ENCODE data around the gene ZBTB7C.
"Not testable (repeated sequence)": the region's sequence is repeated elsewhere in the genome, so short reads cannot be mapped to it uniquely, and the experiment has no call there.

Gene ZBTB7C

DNA sequence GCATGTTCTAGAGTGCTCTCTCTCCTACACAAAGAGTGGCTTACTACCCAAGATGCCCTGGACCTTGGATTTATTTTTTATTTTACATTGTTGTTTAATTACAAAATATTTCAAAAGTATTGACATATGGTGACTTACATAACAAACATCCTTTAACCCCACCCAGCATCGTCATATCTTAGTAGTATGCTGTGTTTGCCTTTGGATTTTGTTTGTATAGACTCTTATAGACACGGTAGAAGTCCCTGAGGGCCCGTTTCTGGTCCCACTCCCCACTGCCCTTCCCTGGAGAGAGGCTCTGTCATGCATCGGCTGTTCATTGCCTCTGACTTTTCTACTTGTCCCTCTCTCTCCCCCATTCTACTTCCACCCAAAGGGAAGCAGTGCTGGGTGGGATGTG lies 112.0 kb downstream of the ZBTB7C start:
- no peak for DNase-seq (ENCODE audit: low read depth in 2 of 2)

DNA sequence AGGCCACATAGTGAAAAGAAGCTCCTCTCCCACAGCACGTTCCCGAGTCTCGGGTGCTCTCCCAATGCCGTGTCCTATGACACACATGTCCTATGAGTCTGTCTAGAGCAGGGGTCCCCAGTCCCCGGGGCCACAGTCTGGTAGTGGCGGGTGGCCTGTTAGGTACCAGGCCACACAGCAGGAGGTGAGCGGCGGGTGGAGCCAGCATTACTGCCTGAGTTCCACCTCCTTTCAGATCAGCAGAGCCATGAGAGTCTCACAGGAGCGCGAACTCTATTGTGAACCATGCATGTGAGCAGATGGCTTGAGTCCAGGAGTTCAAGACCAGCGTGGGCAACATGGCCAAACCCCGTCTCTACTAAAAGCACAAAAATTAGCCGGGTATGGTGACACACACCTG lies 112.6 kb downstream of the ZBTB7C start:
- no peak for DNase-seq (ENCODE audit: low read depth in 2 of 2)

DNA sequence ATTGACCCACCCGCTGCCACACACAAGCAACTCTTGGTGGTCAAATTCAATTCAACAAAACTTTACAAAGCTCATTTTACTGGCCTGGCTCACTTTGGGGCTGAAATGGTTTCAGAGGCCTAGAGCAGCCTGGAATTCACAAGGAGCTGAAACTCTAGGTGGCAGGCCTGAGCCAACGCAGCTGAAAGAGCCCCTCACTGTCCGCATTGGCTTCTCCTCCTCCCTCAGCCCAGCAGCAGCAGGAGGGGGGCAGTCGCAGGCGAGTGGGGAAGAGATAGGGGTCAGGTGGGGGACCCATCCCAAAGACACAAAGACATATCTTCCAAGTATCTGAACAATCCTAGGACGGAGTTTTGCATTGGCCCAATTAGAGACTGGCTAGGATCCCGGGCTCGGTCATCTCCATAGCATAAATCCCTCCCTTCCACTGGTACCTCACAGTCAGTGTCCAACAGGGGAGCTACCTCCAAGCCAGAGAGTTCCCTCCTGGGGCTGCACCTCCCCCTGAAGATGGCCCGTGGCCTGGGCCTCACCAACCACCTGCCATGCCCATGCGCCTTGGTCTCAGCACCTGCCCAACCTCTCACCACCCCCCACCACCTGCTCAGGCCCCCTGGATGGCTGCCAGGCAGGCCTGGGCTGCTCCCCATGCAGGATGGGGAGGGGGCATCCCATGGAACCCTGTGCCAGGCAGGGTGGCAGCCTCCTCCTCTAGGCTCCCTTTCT lies 113.4 kb downstream of the ZBTB7C start:
- DNase-seq (ENCODE audit: low read depth in 2 of 2), result no peak

DNA sequence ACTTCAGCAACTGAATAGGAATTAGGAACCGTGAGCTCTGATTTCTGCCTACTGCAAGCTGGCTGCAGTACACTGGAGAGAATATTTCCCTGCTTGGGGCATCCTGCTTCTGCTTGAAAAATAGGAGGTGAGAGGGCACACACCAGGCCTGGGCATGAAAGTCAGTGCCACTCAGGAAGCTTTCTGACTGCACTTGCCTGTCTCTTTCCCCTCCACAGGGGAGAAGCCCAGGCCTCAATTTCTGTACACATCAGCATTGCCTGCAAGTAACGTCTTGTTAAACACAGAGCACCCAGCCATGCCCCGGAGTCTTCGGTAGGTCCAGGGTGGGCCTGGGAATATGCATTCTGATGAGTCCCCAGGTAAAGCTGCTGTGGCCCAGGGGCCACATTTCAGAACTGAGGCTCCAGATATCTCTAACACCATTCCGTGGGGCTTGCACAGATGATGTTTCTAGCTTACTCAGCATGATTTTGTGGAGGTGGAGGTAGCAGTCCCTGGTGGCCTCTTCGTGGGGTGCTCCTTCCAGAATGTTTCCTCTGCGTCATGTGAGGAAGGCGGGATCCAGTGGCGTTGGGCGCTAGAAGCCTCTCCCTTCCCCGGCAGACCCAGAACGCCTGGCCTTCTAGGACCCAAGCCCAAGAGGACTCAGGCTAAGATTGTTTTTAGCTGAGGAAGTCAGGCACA lies 114.1 kb downstream of the ZBTB7C start:
- no peak for DNase-seq (ENCODE audit: low read depth in 2 of 2)

- DNase-seq (ENCODE audit: low read depth in 2 of 2), result no peak
Measured at GRCh38 chr18:48293954-48294898, 115.0 kb downstream of the ZBTB7C start.

DNA sequence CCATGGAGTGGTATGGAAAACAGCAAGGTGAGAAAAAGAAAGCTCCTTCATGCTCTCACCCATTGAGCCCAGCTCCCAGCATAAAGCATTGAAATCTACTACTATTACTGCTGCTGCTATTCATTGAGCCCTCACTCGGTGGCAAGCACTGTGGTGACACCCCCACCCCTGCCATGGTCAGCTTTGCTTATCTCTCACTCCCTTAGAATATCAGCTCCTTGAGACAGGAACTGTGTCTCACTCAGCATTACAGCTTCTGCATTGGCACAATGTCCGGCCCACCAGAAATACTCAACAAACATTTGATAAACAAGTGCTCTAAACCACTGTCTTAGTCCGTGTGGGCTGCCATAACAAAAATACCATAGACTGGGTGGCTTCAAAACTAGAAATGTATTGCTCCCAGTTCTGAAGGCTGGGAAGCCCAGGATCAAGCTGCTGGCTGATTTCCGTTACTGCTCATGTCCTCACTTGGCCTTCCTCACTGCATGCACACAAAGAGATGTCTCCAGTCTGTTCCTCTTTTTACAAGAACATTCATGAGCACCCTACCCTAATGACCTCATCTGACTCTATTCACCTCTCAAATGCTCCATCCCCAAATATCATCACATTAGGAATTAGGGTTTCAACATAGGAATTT lies 116.3 kb downstream of the ZBTB7C start:
- DNase-seq (ENCODE audit: low read depth in 2 of 2), result no peak

DNA sequence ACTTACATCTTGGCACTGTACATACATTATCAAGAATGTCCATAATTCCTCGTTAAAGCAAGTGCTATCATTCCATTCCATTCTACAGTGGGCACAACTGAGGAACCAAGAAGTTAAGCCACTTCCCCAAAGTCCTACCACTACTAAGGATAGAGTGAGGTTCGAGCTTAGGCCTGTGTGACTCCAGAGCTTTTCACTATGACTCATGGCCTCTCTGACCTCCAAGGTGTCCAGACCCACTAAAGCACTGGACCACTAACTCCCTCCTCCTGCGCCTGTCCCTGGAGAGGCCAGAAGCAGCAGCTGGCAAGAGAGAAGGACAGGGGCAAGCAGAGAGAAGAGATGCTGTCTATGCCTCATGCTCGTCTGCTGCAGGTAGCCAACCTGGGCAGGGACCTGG lies 117.0 kb downstream of the ZBTB7C start:
- DNase-seq (ENCODE audit: low read depth in 2 of 2), result no peak

DNA sequence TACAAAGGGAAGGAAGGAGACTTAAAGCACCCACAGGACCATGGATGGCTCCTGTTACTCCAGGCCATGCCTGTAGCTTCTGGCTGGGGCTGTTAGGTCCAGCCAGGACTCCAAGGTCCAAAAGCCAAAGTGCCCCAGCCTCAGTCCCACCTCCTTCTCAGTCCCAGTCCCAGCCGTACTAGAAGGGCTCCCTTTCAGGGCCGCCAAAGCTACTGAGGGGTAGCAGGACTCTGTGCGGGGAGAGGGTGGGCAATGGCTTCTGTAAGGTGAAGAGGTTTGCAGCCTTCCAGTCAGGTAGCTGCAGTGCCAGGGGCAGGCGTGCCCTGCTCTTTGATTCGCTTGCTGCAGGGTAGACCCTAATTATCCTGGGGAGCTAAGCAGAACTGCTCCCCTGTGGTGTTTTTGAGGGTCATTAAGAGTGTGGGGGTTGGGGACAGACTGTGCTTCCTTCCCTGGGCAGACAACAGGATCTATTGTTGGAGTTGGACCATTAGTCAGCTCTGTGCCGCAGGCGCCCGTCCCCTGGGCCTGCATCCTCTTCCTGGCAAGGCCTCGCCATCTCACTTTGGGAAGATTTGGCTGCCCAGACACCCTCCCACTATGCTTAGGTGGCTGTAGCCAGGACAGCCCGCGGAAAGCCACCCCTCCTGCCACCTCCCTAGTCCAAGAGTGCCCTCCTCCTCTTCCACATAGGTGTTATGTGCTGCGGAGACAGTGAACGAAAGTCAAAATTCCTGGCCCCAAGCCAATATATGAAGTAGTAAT lies 118.8 kb downstream of the ZBTB7C start:
- DNase-seq (ENCODE audit: low read depth in 2 of 2), result no peak

- no peak for DNase-seq (ENCODE audit: low read depth in 2 of 2)
Measured at GRCh38 chr18:48284743-48285142, 124.4 kb downstream of the ZBTB7C start.

DNA sequence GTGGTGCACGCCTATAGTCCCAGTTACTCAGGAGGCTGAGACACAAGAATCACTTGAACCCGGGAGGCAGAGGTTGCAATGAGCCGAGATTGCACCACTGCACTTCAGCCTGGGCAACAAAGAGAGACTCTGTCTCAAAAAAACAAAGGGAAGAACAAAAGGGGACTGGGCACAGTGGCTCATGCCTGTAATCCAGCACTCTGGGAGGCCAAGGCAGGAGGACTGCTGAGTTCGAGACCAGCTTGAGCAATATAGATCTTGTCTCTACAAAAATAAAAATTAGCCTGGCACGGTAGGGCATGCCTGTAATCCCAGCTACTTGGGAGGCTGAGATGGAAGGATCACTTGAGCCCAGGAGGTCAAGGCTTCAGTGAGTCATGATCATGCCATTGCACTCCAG lies 125.2 kb downstream of the ZBTB7C start:
- not testable (repeated sequence) for DNase-seq (ENCODE audit: low read depth in 2 of 2)

DNA sequence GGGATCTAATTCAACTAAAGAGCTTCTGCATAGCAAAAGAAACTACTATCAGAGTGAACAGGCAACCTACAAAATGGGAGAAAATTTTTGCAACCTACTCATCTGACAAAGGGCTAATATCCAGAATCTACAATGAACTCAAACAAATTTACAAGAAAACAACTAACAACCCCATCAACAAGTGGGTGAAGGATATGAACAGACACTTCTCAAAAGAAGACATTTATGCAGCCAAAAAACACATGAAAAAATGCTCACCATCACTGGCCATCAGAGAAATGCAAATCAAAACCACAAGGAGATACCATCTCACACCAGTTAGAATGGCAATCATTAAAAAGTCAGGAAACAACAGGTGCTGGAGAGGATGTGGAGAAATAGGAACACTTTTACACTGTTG lies 127.7 kb downstream of the ZBTB7C start:
- DNase-seq (ENCODE audit: low read depth in 2 of 2), result not testable (repeated sequence)

DNA sequence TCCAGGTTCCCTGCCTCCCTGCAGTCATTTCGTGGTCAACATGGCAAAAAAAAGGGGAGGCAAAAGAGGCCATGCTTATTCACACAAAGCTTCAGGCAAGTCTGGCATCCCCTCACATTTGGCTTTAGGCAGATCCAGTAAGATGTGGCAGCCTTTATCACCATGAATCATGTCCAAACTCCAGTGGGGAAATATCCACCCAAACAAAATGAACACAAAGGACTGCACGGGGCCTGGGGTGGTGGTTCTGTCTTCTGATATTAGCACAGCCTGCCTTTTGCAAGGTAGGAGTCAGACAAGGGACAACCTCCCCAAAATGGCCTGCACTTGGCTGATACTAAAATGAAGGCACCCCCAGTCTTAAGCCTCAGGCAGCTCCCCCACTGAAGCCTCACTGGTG lies 129.9 kb downstream of the ZBTB7C start:
- DNase-seq (ENCODE audit: low read depth in 2 of 2), result no peak

DNA sequence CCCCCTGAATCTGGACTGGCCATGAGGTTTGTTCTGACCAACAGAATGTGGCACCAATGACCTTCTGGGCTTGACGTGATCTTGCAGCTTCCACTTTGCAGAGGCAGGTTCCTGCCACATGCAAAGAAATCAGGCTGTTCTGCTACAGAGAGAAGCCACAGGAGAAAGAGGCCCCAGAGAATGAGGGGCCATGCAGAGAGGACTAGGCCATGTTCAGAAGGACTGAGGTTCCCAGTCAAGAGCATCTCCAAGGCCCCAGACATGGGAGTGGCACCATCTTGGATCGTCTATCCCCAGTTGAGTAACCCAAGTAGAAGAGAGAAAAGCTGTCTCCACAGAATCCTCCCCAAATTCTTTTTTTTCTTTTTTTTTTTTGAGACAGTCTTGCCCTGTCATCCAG lies 131.1 kb downstream of the ZBTB7C start:
- DNase-seq (ENCODE audit: low read depth in 2 of 2), result no peak

DNA sequence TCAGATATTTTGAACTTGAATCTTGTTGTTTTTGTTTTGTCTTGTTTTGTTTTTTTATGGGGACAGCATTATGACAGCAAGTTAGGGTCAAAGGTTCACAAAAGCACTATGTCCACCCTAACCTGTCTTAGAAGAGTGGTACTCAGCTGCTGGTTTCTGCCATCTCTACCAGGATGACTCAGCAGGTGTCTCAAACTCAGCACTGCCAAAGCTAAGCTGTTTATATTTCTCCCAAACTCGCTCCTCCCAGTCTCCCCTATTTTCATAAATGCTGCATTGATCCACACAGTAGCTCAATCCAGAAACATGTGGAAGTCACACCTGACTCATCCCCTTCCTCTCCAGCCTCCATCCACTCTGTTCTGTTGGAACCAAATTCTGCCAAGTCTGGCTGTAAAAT lies 134.9 kb downstream of the ZBTB7C start:
- DNase-seq (ENCODE audit: low read depth in 2 of 2), result no peak

GRCh38 chr18:48270929-48271328 lies 138.3 kb downstream of the ZBTB7C start:
- no peak for DNase-seq (ENCODE audit: low read depth in 2 of 2)

- DNase-seq (ENCODE audit: low read depth in 2 of 2), result no peak
Measured at GRCh38 chr18:48265328-48265727, 143.9 kb downstream of the ZBTB7C start.

DNA sequence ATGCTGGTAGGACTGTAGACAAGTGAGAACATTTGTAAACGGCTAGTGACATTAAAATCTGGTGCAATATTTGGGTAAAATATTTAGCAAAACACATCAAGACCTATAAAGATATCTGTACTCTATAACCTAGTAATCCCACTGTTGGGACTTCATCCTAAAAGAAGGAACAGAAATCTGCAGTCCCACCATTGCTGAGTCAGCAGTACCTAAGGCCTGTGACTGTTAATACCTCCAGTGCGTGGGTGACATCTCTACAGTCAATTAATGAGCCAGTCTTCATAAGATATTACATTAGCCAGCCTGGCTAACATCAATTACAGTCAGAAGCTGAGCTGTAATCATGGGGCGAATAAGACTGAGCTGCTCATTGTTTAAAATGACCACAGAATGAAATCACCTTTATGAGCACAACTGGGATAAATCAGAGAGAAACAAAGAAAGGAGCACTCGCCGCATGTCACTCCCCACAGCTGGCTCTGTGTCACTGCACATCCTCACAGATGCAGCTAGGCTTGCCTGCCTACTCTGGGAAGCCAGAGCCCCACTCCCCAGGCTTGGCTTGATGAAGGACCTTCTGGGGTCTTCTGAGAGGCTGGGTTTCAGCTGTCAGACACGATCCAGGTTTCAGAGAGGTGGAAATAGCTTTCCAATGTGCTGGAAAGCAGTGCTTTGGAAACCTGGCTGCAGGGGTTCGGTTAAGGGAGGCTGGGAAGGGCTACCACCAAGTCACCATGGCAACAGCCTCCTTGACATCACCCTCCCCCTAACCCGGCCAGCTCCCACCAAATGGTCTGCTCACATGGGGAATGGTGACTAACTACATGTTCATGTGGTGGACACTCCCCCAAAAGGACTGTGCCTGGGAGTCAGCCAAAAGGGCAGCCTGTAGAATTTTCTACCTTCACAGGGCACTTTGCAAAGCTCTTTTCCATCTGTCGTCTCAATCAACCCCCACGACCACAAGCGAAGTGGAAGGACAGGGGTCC lies 145.0 kb downstream of the ZBTB7C start:
- no peak for DNase-seq (ENCODE audit: low read depth in 2 of 2)

- no peak for DNase-seq (ENCODE audit: low read depth in 2 of 2)
Measured at GRCh38 chr18:48263192-48263853, 145.9 kb downstream of the ZBTB7C start.

DNA sequence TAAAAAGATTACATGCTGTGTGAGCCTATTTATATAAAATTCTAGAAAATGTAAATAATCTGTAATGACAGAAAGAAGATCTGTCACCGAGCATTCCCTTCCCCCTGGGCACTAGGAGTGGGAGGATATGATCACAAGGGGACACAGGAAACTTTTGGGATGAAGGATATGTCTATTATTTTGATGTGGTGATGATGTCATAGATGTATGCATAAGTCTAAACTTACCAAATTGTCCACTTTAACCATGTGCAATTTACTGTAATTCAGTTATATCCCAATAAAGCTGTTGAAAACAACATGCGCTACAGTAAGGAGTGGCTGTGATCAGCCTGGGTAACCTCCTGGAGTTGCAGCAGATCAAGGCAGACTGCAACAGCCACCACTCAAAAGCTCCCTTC lies 148.9 kb downstream of the ZBTB7C start:
- no peak for DNase-seq (ENCODE audit: low read depth in 2 of 2)

Measured in stimulated activated CD4-positive, alpha-beta T cell treated with anti-CD3 and anti-CD28 coated beads, Interleukin-15, amount 100 ng/mL, for 48 hours (primary cell).